Ovary (tissue), 3 donors: Measurements from ENCODE around the gene YY1.

Experiments
- EP300 ChIP-seq: sonication (generic); formaldehyde crosslinking; IDR thresholded peaks from one replicate; pipeline ENCODE4 v1.6.1; 2017; ENCODE audit warnings: antibody characterized with exemption
- POLR2A ChIP-seq: fragments of 450-650 bp; IDR thresholded peaks from one replicate; pipeline ENCODE4 v1.6.1; 2017; ENCODE audit warnings: antibody characterized with exemption, mild to moderate bottlenecking, moderate library complexity
- TF ChIP-seq, protein P1 (sequence below), 3 donors: fragments of 450-650 bp in 2 of 3; fragments of 200-600 bp in 1 of 3; IDR thresholded peaks; one replicate each; pipeline versions ENCODE4 v1.5.1 to v1.8.0; 2016 to 2022; ENCODE audit warnings: antibody characterized with exemption in 3 of 3, mild to moderate bottlenecking in 1 of 3
- donor health status: DM: no; HTN: no; CAD: no.

DNA sequence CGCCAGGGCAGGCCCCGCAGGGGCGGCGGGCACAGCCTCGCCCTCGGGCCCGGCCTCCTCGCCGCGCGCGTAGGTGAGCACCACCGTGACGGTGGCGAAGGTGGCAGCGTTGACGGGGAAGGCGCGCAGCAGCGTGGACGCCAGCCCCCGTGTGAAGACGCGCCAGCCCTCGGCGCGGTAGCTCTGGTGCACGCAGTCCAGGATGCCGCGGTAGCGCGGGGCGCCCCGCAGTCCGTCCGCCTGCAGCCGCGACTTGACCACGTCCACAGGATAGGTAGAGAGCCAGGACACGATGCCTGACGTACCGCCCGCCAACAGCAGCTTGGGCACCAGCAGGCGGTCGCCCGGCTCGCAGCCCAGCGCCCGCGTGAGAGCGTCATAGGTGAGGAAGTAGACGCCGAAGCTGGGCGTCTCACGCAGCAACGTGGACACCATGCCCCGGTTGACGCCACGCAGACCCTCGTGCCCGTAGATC is 53.4 kb downstream of the YY1 start:
- TF ChIP-seq EP300 (no peak), POLR2A (no peak)
- TF ChIP-seq, protein P1, sequence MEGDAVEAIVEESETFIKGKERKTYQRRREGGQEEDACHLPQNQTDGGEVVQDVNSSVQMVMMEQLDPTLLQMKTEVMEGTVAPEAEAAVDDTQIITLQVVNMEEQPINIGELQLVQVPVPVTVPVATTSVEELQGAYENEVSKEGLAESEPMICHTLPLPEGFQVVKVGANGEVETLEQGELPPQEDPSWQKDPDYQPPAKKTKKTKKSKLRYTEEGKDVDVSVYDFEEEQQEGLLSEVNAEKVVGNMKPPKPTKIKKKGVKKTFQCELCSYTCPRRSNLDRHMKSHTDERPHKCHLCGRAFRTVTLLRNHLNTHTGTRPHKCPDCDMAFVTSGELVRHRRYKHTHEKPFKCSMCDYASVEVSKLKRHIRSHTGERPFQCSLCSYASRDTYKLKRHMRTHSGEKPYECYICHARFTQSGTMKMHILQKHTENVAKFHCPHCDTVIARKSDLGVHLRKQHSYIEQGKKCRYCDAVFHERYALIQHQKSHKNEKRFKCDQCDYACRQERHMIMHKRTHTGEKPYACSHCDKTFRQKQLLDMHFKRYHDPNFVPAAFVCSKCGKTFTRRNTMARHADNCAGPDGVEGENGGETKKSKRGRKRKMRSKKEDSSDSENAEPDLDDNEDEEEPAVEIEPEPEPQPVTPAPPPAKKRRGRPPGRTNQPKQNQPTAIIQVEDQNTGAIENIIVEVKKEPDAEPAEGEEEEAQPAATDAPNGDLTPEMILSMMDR (IDR thresholded peaks at IDR 0.05): no peak
